Tongue (tissue), 2 donors: ENCODE results near the gene MYL12A. TPM values are rescaled to one million over a fixed set of nuclear protein-coding genes. Genes with fewer than 3 reads are reported as not detected.
A peak's percentile ranks its signal among the peaks of the same experiment; 100 is the strongest.

Experiments used
- DNase-seq: peaks from one replicate; pipeline ENCODE4 v3.0.0-alpha.2; 2015
- total RNA-seq: library from RNA; depleted of rRNA; stranded (reverse); fragments of >200 nt; gene quantifications from one replicate; pipeline ENCODE4 v1.2.3, GENCODE V29; 2014

The MYL12A gene
- total RNA-seq, 1 donor from 2014 or later: 661 TPM

GRCh38 chr18:3225588-3225987 lies 22.0 kb upstream of the MYL12A start:
- DNase-seq: no peak

- DNase-seq: no peak
Observed at GRCh38 chr18:3226048-3226447, 21.6 kb upstream of the MYL12A start.

DNA sequence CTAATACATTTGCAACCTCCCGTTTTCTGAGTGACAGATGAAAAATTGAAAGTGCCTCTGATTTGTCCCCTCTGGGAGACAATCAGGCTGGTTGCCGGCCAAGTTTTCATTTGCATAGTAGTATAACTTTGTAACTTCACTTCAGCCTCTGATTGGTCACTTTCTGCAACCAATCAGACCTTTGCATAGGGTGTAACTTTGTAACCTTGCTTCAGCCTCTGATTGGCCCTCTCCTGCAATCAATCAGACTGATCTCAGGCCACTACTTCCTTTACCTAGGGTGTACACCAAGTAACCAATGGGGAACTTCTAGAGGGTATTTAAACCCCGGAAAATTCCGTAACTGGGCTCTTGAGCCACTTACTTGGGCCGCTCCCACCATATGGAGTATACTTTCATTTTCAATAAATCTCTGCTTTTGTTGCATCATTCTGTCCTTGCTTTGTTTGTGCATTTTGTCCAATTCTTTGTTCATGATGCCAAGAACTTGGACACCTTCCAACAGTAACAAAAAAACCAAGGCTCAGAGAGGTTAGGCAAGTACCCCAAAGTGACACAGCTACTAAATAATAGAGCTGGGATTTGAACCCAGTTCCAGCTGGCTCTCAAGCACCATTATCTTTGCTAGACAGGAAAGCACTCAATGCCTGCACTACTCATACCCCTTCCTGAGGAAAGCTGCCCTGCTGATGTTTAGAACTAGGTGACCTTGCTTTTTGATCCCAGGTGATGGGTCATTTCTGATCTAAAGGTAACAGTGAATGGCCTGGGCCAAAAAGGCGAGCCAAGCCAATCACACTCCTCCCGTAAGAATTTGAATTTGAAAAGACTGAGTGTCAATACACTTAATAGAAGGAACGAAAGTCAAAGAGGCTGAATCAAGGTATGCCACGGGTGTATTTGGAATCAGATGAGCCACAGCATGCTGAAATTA lies 16.9 kb upstream of the MYL12A start:
- DNase-seq: no peak

GRCh38 chr18:3233004-3233403 lies 14.6 kb upstream of the MYL12A start:
- no peak for DNase-seq

- no peak for DNase-seq
Observed at GRCh38 chr18:3233433-3234168, 14.0 kb upstream of the MYL12A start.

- DNase-seq: no peak
Observed at GRCh38 chr18:3234457-3234856, 13.1 kb upstream of the MYL12A start.

- DNase-seq: no peak
Observed at GRCh38 chr18:3235846-3236245, 11.8 kb upstream of the MYL12A start.

- no peak for DNase-seq
Observed at GRCh38 chr18:3236470-3236869, 11.1 kb upstream of the MYL12A start.

DNA sequence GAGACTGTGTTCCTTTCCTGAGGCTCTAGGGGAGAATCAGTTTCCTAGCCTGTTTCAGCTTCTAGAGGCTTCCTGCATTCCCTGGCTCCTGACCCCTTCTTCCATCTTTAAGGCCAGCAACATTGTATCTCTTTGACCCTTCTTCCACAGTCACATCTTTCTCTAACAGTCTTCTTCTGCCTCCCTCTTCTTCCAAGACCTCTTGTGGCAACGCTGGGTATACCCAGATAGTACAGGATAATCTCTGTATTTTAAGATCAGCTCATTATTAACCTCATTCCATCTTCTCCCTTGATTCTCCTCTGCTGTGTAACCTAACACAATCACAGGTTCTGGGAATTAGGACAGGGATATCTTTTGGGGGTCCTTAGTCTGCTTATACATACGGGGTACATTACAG lies 8.9 kb upstream of the MYL12A start:
- DNase-seq: no peak

GRCh38 chr18:3245185-3245564 lies 2.4 kb upstream of the MYL12A start:
- DNase-seq: no peak

DNA sequence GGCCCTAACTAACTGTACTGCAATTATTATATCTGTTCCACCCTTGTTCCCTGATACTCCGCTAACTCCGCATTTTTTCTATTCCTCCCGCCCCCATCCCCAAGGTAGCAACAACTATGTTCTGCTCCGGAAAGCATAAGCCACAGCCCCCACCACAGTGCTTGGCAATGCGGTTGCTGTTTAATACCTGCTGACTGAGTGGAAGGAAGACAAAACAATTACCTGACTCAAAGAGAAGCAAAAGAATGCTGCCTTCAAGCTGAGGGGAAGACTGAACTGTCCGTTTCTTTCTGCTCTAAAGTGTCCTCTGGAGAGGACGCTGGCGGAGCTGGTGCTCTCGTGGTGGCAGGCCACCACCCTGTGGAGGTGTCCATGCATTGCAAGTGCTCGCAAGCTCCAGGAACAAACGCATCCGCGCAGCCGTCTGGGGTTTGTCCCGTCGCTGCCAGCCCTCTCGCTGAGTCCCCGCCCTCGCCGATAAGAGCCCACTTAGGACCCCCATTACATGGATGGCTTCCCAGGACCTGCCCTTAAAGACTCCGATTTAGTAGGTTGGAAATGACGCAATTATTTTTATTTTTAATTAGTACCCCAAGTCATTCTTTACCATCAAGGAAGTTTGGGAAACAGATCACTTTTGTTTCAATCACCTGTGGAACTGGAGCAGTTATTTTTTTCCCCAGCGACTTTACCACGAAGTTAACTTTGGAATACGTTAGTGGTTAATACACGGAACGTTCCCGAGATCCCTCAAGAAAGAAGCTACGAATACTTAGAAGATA lies 1.6 kb upstream of the MYL12A start:
- DNase-seq: peak; percentile 94

- DNase-seq: peak; percentile 57
Observed at GRCh38 chr18:3246635-3247239, 864 bp upstream of the MYL12A start.

DNA sequence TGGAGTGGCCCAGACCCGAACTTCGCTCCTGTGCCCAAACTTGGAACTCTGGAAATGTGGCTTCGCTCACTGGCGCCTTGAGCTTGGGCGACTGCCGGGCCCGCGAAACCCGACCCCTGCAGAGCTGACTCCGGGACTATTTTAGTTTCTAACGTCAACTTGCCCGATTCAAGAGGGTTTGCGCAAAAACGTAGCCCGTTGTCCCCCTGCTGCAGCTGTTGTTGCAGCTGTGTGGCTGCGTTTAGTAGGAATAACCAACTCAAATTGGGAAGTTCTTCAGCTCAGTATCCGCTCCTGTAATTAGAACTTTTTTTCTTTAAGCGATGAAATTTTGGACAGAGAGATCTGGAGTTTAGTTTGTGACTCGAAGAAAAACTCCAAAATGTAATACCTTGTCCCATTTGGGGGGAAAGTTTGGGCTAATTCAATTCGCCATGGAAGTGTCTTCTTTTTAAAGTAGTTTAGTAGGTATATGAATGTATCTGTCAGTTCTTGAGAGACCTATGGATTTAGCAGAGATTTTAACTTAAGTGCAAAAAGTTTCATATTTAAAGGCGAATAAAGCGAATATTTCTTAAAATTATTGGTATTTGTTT lies 559 bp downstream of the MYL12A start:
- peak; percentile 91 for DNase-seq

DNA sequence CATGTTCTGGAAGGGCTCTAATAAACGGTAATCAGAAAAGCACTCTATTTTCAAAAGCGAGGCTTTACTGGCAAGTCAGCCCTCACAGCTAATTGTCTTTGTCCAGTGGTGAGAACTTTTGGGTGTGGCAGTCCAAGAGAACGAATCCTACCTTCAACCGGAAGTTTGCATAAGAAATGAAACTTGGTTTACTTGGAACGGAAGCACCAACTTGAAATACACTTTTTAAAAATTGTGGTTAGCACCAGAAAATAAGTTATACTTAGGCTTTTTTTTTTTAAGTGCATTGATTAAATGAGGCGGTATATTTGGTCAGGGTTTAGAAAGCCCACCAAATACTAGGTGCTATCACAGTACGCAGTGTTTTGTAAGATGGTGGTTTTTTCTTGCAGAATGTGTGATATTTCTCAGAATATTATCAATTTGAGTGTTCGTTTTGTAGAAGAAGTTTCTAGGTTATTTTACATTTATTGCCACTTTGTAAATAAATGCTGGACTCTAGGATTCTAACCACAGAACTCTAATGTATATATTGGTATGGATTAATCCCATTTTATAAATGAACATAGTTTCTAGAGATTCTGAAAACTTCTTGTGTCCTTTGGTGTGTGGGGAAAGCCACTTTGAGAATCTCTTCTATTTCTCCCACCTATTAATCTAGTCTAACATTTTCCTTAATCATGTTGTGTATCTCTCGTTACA lies 1.2 kb downstream of the MYL12A start:
- peak; percentile 72 for DNase-seq

GRCh38 chr18:3250237-3251107 lies 2.9 kb downstream of the MYL12A start:
- no peak for DNase-seq

DNA sequence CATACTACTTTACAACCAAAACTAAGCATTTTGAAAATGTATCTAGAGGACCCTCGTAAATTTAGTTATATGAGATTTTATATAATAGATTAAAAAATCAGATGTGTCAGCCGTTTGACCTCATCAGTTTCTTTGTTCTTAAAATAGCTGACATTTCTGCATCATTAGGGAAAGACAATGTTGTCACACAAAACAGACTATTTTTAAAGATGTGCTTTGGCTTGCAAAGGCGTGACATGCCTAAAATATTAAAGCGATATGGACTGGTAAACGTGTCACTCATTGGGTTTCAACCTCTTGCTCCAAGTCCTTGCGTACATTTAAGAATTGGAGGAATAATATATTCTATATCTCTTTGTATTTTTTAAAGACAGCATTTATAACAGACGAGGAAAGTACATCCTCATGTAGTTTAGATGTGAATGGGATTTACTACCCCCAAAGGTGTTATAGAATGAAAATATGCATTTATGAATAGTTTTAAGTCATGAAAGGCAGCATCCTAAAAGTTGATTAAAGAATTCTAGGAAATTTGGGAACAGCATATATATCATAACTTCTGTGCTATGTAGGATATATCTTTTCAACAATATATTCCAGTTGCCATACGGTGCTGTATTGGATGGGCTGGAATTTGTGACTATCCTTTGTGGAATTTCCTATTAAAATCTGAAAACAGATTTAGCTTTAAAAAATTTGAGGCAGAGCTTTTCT lies 3.8 kb downstream of the MYL12A start:
- no peak for DNase-seq

GRCh38 chr18:3251963-3252277 lies 4.3 kb downstream of the MYL12A start:
- DNase-seq: no peak

GRCh38 chr18:3252843-3253242 lies 5.2 kb downstream of the MYL12A start:
- no peak for DNase-seq

DNA sequence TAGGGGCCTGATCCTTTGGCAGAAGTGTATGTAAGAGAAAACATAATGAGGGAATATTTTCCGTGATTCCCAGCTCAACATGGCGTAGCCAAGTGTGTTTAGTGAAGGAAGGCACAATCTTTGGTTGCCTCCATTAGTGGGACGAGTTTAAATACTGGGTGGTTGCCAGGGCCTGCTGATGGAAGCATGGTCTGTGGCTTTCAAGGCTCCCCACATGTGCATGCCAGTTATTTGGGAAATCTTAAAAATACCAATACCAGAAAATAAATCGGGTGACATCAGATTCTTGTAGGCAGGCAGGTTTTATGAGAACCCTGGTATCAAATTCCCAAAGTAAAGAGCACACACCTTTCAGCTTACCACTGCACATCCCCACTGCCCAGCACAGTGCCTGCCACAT lies 7.1 kb downstream of the MYL12A start:
- no peak for DNase-seq
